OCI-LY1 (cell line): ENCODE measurements around the gene AKAP1.

Experiments used
- EZH2 ChIP-seq: fragments of 200-600 bp; sonication (generic), shearing (Covaris generic); IDR thresholded peaks from 2 replicates; pipeline ENCODE4 v1.8.0; 2017; ENCODE audit warnings: borderline replicate concordance, mixed run types, mild to moderate bottlenecking, antibody characterized with exemption, low read length, moderate library complexity, mixed read lengths
- TF ChIP-seq, protein P1 (sequence below): fragments of 200-600 bp; sonication (generic), shearing (Covaris generic); IDR thresholded peaks from 2 replicates; pipeline ENCODE4 v1.5.1; 2017; ENCODE audit warnings: mild to moderate bottlenecking, antibody characterized with exemption, low read length, moderate library complexity, mixed read lengths

DNA sequence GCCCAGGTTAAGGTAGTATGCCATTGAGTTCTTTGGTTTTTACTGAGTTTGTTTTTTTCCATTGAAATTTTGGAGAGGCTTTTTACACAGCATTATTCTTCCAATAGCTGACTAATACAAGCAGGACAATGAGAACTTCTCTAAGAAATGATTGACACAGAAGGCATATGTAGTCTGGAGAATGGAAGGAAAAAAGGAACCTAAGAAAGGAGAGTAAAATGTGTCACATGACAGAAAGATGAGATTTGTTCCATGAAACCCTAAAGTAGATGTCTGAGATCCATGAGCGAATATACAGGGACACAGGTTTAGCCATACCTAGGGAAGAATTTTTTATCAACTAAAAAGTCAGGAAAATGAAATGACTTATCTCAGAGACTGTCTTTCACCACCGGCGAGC is 80.7 kb downstream of the AKAP1 start:
- TF ChIP-seq, protein P1, sequence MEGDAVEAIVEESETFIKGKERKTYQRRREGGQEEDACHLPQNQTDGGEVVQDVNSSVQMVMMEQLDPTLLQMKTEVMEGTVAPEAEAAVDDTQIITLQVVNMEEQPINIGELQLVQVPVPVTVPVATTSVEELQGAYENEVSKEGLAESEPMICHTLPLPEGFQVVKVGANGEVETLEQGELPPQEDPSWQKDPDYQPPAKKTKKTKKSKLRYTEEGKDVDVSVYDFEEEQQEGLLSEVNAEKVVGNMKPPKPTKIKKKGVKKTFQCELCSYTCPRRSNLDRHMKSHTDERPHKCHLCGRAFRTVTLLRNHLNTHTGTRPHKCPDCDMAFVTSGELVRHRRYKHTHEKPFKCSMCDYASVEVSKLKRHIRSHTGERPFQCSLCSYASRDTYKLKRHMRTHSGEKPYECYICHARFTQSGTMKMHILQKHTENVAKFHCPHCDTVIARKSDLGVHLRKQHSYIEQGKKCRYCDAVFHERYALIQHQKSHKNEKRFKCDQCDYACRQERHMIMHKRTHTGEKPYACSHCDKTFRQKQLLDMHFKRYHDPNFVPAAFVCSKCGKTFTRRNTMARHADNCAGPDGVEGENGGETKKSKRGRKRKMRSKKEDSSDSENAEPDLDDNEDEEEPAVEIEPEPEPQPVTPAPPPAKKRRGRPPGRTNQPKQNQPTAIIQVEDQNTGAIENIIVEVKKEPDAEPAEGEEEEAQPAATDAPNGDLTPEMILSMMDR = no peak
- TF ChIP-seq EZH2 = no peak
